Muscle of arm (tissue), 12 donors: ENCODE measurements around the gene BATF3. TPM values are rescaled to one million over a fixed set of nuclear protein-coding genes. Genes with fewer than 3 reads are reported as not detected.
"Not testable (repeated sequence)": the region's sequence is repeated elsewhere in the genome, so short reads cannot be mapped to it uniquely, and the experiment has no call there.

Experiments used
- DNase-seq: peaks from one replicate; pipeline ENCODE4 v3.0.0-alpha.2; 2013
- polyA plus RNA-seq, 12 donors: library from polyadenylated mRNA; unstranded; fragments of 120-200 nt; gene quantifications; one replicate each; pipeline ENCODE4 v1.2.1, GENCODE V29; 2013; ENCODE audit not compliant: insufficient read length in 12 of 12

BATF3 gene
- polyA plus RNA-seq, 12 donors: 0.64 to 3.3 (median 1.6) TPM; not detected in 2

DNA sequence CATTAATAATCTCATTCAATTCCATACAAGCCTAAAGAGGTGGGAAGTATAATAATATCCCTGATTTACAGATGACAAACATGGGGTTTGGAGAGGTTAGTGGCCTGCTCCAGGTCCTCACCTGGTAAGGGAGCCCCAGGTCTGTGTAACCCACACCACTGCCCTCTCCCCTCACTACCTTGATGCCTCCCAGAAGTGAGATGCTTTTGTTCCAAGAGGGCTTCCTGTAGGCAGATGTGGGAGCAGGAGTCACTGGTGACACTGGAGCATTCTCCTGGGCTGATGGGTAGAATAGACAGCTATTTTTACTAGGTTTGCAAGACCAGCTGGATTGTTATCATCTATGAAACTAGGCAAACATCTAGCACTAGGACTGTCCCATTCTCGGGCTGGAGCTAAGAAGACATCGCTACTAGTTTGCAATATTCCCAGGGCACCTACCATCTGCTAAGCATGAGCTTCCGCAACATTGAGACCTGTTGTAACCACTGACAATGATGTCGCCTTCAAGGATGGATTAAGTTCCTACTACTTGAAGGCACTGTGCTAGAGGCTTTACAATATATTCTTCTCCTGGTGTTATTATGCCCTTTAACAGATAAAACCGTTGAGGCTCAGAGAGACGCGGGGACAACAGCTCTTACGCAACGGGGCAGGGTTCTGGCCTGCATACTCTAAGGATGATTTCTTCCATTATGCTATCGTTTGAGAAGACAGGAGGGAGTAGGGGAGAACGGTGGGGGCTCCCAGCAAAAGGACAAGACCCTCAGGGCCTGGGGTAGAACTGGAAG is 35.0 kb downstream of the BATF3 start:
- no peak for DNase-seq

DNA sequence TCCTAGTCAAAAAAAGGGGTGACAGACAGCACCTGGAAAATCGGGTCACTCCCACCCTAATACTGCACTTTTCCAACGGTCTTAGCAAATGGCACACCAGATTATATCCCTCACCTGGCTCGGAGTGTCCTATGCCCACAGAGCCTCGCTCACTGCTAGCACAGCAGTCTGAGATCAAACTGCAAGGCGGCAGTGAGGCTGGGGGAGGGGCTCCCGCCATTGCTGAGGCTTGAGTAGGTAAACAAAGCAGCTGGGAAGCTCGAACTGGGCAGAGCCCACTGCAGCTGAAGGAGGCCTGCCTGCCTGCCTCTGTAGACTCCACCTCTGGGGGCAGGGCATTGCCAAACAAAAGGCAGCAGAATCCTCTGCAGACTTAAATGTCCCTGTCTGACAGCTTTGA is 41.4 kb downstream of the BATF3 start:
- not testable (repeated sequence) for DNase-seq

DNA sequence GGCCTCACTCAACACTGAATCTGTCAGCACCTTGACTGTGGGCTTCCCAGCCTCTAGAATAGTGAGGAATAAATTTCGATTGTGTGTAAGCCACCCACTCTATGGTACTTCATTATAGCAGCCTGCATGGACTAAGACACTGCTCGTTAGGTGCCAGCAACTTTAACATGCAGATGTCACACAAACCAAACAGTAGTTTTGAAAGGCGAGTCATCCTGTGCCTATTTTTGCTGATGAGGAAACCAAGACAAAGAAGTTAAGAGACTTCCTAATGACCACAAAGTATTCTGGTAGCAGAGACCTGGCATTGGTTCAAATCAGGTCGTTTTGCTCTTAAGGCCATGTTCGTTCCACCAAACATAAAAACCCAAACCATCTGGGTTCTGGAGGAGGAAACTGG is 42.9 kb downstream of the BATF3 start:
- no peak for DNase-seq

DNA sequence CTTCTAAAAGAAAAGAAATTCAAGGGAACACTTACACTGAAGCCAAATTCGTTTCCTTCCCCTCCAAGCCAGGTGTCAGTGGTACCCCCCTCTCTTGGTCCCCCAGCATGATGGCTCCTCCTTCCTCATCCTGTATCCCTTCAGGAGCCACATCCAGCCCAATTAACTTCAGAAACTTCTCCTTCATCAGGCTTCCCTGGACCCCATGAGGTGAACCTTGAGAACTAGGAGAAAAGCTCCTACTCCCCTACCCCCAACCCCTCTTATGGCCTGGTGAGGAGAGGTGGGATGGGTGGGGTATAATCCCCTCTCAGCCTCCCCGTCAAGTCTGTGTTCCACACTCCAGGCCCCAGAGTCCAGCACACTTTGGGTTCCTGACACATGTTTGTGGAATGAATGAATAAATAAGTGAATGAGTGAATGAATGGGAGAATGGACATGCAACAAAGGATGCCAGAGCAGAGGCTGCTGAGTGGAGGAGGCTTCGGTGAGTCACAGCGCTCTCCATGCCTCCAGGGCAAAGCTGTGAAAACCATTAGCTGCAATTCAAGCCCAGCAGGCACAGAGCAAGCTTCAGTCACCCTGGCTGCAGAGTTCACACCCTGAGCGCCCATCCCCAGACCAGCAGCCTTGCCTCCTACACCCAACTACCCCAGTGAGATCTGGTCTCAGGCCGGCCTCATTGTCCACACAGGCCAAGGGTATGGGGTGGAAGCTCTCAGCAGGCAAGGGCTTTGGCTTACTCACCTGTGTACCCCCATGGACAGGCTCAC is 43.8 kb downstream of the BATF3 start:
- no peak for DNase-seq

DNA sequence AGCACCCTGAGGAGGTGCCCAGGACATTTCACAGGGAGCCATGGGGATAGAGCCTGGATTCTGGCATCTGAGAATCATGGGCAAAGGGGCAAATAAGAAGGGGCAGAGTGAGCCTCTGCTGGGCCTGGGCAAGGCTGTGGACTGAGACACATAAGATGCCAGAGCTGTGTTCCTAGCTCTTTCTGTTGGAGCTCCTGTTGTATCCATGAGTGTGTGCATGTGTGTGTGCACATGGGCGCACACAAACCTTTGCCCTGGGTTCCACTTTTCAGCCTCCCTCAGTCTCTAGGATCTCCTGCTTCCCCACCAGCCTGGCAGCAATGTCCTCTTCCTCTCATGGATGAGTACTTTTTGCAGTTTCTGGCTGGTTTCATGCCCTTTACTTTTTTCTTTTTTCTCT is 47.0 kb downstream of the BATF3 start:
- no peak for DNase-seq

DNA sequence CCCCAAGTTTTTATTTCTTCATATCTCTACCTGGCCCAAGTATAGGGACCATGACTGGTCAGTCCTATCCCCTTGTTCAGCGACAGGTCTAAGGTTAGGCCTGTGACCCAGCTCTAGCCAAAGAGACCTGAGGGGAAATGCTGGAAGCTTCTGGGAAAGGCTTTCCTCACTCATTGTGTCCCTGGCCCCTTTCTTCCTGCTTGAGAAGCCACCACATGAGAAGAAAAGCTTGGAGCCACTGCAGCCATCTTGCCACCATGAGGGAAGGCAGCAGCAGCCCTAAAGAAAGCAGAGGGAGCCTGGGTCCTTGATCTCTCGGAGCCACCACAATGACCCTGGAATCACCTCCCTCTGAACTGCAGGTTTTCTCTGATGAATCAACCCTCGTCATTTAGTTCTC is 47.7 kb downstream of the BATF3 start:
- DNase-seq: no peak

DNA sequence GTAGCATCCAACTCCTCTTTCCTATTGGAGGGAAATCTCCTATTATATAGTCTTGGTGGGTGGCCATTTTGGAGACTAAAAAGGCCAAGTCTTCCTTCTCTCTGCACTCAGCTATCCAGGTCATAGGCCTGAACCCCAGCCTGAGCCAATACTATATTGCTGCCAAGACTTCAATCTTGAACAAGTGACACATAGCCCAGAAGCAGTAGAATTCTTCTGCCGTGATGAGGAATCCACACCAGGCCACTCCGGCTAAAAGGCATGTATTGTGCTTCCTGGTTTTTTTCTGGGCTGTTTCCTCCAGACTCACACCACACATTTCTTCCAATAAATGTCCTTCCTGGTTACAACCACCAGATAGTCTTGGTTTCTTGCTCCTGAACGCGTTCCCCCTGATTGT is 48.1 kb downstream of the BATF3 start:
- DNase-seq: no peak

DNA sequence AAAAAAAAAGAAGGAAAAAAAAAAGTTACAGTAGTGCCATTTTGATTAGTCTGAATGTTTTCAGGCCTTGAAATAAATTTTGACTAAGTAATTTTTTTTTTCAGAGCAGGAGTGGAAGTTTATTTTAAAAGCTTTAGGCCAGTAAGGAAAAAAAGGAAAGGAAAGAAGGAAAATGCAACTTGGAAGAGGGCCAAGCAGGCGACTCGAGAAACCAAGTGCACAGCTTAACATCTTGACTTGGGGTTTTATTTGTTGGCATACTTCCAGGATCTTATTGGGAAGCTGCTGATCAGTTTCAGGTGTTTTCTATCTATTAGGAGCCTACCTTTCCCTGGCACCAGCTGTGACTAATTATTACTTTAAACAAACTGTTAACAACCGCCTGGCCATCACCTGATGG is 49.4 kb downstream of the BATF3 start:
- DNase-seq: no peak

DNA sequence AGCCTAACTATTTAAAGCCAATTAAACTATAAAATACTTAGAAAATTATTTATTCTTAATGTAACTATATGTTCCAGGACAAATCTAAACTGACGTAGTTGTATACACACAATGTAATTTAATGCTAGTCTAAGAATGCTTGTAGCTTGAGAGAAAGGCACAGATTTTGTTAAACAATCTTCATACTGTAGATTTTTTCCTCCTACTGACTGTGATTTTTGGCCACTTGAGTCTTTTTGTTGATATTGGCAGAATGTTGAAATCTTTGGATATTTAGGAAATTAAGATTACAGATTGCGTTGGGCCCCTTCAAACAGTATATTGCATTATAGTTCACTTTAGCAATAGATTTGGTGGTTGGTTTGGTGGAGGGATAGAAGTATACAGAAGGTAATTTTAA is 50.6 kb downstream of the BATF3 start:
- DNase-seq: no peak

DNA sequence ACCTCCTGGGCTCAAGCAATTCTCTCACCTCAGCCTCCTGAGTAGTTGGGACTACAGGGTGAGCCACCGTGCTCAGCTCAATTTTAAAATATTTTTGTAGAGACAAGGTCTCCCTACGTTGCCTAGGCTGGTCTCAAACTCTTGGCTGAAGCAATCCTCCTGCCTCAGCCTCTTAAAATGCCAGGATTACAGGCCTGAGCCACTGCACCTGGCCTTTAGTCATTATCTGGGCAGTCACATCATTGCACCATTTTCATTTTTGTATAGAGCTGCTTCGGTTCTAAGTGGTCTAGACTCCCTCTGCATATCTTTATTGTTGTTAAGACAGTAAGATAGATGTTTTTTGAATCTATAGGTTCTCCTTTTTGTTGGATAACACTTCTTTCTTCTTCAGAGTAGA is 51.2 kb downstream of the BATF3 start:
- DNase-seq: no peak

DNA sequence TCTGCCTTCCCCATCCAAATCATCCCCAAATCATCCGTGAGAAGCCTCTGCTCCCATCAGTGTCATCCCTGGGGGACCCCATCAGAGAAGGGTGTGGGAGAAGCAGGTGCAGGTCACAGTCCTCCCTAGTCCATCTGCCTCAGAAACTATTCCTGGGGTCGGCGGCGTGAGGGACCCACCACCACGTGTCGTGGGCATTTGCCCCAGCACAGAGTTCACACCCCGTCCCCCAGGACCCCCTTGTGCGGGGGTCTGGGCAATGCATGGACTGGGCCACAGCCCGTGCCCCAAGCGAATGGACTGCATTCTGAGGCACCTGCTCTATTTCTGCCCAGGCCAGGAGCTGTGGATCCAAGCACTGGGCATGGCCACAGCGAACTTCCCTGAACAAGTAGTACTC is 52.6 kb downstream of the BATF3 start:
- DNase-seq: no peak

DNA sequence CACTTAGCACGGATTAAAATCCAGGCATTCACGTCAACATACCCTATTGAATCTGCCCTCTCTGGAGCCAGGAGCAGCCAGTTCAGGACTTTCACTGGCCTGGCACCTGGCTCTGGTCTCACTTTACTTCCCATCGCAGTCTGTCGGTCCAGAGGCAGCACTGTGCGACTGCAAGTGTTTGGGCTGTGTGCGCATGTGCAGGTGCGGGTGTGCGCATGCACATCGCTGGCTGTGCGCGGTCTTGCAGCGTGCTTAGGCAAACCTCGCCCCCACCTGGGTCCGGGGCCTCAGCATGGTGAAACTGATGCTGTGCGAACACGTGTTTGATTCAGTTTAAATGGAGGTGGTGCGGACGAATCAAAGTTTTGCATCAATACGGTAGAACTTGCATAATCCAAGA is 53.1 kb downstream of the BATF3 start:
- no peak for DNase-seq

DNA sequence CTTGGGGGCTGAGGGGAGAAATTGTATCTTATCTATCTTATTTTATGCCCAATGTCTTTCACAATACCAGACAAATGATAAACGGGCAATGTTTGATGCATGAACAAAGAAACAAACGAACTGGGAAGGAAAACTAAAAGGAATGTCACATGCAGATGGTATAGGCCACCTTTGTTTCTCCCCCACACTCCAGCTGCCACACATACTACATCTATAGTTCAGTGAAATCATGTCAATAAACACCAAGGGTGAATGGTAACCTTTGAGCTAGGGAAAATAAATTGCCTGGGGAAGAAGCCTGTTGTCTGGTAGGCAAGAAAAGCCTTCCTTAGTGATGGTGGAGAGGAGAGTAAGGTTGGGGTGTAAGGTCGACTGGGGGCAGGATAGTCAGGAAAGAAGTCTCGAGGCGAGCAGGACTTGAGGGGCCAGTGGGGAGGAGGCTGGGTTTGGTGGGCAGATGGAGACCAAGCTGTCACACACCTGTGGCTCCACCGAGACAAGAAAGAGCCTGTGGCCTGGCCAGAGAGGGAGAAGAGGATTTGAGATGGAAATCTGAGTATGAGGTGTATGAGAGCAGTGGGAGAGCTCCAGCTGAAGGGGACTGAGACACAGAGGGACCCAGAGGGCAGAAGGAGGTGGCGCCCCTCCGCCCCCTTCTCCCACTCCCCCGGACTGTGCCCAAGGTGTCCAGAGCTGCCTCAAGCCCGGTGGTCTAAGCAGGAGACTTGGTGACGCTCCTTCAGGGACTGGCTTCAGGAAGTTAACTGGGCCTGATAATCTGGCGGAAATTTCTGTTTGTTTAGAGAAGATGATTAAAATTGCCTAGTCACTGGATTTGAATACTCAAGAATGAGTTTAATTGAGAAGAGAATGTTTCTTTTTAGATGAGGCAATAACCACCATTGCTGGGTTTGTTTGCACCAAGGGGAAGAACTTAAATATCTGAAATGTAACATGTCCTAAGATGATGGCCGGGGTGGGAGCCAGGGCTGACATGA is 53.8 kb downstream of the BATF3 start:
- no peak for DNase-seq

DNA sequence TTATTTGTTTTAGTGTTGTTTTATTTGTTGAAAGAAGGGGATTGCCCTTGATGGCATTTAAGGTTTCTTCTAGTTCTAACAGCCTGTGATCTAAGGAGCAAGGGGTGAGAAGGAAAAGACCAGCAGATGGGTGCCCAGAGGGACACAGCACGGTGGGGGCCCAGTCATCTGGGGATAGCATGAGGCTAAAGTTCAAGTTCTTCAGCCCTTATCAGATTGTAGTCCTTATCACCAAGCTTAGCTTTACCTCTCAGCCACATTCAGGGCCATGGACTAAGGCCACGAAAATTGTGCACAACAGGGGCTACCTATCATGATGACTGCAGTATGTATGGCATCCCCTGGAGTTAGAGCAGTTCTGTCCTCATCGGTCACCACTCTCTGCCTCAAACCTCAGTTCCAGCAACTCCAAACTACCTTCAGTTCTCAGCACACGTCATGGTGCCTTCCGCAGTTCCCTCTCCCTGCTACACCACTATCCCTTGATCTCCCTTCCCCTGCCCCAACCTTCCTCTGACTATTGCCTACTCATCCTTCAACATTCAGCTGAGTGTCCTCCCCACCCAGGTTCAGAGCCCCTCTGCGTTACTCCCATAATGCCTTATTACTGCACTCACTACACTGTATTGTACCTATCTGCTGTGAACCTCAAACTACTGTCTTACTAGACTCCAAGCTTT is 54.6 kb downstream of the BATF3 start:
- DNase-seq: no peak

DNA sequence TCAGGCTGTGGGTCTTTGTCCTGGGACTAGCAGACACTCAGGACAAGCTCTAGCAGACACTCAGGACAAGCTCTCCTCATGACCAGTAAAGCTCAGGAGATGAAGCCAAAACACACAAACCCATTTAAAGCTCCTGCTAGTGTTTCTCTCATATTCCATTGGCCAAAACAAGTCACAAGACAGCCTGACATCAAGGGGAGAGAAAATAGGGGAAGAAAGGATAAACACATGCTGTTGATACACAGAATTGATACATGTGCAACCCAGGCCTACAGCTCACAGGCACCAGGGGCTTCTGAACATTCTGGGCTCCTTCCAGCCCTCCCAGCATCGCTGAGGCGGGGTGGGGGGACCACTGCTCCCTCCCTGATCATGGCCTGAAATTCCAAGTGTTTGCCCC is 55.8 kb downstream of the BATF3 start:
- DNase-seq: no peak

DNA sequence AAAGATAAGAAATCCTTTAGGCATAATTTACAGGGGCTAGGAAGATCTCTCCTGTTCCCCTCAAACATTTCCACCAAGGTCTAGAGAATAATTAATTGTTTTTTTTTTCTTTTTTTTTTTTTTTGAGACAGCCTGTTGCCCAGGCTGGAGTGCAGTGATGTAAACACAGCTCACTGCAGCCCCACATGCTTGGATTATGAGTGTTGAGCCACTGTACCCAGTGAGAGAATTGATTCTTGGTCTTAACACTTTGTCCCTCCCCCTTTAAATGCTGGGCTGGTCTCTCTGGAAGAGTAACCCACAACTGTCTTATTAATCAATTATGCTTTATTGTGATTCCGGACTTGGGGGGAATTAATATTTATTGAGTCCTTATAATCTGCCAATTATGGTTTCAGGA is 57.7 kb downstream of the BATF3 start:
- no peak for DNase-seq

DNA sequence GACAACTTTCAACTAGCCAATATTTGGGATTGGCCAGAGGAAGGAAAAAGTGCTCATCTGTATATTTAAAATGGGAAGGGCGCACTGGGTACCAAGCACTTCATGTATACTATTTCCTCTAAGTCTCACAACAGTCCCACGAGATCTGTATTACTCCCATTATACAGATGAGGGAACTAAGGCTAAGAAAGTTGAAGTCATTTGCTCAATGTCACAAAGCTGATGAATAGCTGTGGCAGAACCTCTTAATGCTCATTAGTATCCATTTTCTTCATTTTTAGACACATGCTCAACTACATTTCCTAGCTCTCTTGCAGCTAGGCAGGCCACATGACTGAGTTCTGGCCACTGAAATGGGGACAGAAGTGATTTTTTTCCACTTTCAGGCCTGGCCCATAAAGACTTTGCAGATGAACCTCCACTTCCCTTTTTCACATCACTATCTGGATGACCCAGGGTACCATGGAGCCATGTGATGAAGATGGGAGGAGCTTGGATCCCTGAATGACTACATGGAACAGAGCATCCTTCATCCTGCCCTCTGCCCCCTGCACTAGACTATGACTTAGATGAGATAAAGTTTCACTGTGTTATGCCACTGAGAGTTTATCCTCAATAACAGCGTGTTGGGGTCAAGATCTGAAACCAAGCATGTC is 59.3 kb downstream of the BATF3 start:
- no peak for DNase-seq

DNA sequence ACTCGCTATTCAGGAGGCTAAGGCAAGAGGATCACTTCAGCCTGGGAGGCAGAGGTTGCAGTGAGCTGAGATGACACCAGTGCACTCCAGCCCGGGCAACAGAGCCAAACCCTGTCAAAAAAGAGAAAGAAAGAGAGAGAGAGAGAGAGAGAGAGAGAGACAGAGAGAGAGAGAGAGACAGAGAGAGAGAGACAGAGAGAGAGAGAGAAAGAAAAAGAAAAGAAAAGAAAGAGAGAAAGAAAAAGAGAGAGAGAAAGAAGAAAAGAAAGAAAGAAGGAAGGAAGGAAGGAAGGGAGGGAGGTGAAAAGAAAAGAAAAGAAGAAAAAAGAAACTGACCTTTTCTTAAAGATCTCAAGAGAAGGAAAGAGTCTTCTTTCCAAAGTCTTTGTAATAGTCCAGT is 60.1 kb downstream of the BATF3 start:
- not testable (repeated sequence) for DNase-seq

DNA sequence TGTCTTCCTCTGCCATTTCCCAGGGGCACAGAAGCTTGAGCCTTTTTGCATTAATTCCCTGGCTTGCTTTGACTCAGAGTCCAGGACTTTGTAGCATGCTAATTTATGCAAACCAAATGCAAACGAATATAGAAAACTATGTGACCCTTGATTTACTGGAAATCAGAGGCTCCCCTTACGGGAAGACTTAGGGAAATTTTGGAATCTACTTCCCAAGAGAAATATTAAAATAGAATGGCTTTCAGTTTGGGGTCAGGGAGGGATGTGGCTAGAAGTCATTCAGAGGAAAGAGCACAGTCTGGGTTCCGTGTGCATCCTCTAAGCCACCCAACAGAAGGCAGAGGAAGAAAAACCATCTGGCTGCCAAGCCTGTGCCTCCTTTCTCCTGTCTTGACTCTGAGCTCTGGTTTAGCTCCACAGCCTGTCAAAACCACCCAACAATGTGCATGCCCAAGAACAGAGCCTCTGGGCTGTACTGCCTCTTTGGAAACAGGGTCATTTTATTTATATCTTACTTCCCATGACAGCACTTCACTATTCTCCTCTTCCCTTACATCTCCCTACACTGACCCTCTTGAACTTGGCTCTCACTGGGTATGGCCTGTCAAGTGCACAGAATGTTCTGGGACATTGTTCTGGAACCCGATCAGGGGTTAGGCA is 61.0 kb downstream of the BATF3 start:
- DNase-seq: no peak

DNA sequence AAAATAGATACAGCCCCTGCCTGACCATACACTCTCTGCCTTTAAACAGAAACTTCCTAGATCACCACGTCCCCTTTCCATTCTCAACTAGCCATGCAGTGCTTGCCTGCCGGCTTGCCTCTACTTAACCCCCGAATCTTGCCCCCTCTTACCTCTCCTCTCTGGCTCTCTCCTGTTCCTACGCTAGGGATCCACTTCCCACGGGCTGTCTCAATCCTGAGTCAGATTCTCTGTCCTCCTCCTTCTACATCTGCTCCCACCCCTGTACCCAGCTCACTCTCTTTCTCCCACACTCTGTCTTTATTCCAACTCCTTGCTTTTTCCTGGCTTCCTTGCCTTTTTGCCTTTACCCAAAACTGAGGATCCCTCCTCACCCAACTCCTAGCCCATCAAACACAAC is 61.7 kb downstream of the BATF3 start:
- DNase-seq: no peak
